ENCODE measurements around the gene PAK1IP1. TPM values are rescaled to one million over a fixed set of nuclear protein-coding genes. Genes with fewer than 3 reads are reported as not detected.
"Not testable (repeated sequence)": the region's sequence is repeated elsewhere in the genome, so short reads cannot be mapped to it uniquely, and the experiment has no call there.

PAK1IP1 gene
- total RNA-seq, 2 experiments from 2014 or later: 35.6 to 39.4 TPM

- Mint-ChIP-seq H3K4me3 (no peak overlapping the region), H3K9me3 (ENCODE audit: low read depth) (no peaks in the 10 kb centered on the region), H3K27me3 (no peaks in the 10 kb centered on the region), H3K36me3 (ENCODE audit: low read depth) (peaks cover 5% of the 10 kb centered on the region), H3K4me1 (peaks cover 12% of the 10 kb centered on the region), H3K27ac (no peak overlapping the region)
- ChIA-PET CTCF (interaction anchor here (0.7 to 1.2 kb wide), 2 partner anchors 22 to 34 kb away, joined by 3 to 5 read pairs; no protein-coding TSS in a partner anchor), POLR2A (no interaction called here)
- intact Hi-C loops (cut with DNase I, micrococcal nuclease): no loop called here
- ATAC-seq (no peak), DNase-seq (no peak)
These were observed 48.7 kb downstream of the PAK1IP1 start for GRCh38 chr6:10743515-10743914.

- H3K4me1 Mint-ChIP-seq: peaks cover 28% of the 10 kb centered on the region
- DNase-seq (no peak), ATAC-seq (no peak)
- no peak overlapping the region for H3K4me3 Mint-ChIP-seq
- no peaks in the 10 kb centered on the region for H3K27me3 Mint-ChIP-seq
- ChIA-PET CTCF (interaction anchor here (0.6 to 1.7 kb wide), 2 partner anchors 8 to 572 kb away, joined by 4 to 6 read pairs; no protein-coding TSS in a partner anchor), POLR2A (no interaction called here)
- H3K9me3 Mint-ChIP-seq (ENCODE audit: low read depth): no peaks in the 10 kb centered on the region
- intact Hi-C loops (cut with DNase I, micrococcal nuclease): no loop called here
- no peak overlapping the region for H3K27ac Mint-ChIP-seq
- H3K36me3 Mint-ChIP-seq (ENCODE audit: low read depth): peaks cover 15% of the 10 kb centered on the region
These were observed 50.3 kb downstream of the PAK1IP1 start for GRCh38 chr6:10745116-10745515.

GRCh38 chr6:10746915-10747250 is 52.1 kb downstream of the PAK1IP1 start:
- peak overlapping the region; percentile 95 for H3K27ac Mint-ChIP-seq
- ATAC-seq: no peak
- intact Hi-C loops (cut with DNase I, micrococcal nuclease): loop anchor here (1.0 to 2.0 kb wide), 9 partner anchors 24 to 790 kb away; partner anchors contain the start of genes C6orf52 (in 2 of the 2), MAK (in 2 of the 2), PAK1IP1 (in 2 of the 2) and TMEM14C (in 2 of the 2)
- H3K4me1 Mint-ChIP-seq: peaks cover 40% of the 10 kb centered on the region
- CTCF ChIA-PET: interaction anchor here (0.6 to 2.1 kb wide), 12 partner anchors 13 to 415 kb away, joined by 3 to 9 read pairs (median 4); no protein-coding TSS in a partner anchor
- peaks cover 19% of the 10 kb centered on the region for H3K36me3 Mint-ChIP-seq (ENCODE audit: low read depth)
- no peaks in the 10 kb centered on the region for H3K27me3 Mint-ChIP-seq
- H3K4me3 Mint-ChIP-seq: peak overlapping the region; percentile 95
- POLR2A ChIA-PET: interaction anchor here (0.5 to 3.0 kb wide), 3 partner anchors 25 to 52 kb away, joined by 4 to 19 read pairs (median 10); partner anchors contain the start of genes C6orf52, PAK1IP1 and TMEM14C
- H3K9me3 Mint-ChIP-seq (ENCODE audit: low read depth): no peaks in the 10 kb centered on the region
- no peak for DNase-seq

DNA sequence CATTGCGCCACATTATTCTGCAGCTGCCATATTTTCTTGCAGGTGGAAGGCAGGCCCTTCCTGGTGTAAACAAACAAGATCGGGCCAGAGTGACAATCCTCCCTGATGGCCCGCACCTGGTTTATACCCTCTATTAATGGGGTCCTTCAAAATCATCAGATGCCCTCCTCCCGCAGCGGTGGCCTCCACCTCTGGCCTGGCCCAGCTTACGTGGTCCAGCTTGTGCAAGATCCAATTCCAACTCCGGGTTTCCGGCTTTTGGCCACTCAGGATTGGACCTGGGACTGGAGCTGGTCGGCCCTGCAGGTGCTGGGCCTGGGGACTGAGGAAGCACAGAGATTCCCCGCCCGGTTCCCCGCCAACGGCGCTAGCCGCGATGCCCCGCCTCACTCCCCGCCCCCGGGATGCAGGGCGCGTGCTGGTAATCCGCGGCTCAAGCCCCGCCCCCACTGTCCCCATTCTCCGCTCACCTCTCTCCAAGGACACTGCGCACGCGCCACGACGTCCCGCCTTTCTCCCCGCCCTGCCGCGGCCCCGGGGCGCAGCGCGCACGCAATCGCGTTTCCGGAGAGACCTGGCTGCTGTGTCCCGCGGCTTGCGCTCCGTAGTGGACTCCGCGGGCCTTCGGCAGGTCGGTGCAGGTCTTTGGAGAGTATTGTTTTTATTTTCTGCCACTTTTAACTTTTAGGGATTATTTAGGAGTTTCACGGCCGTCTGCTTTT is 52.6 kb downstream of the PAK1IP1 start, which contains the start of gene TMEM14B:
Gene TMEM14B (plus strand): TSS at position 555 of the 722 bp plus-strand sequence. CDS start 1,441 bp downstream, outside the sequence.
- ATAC-seq (peak; percentile 98), DNase-seq (peak; percentile 100)
- Mint-ChIP-seq H3K27ac (peak within 1 kb of the TSS; percentile 95), H3K36me3 (ENCODE audit: low read depth) (peaks cover 19% of the 10 kb centered on the region), H3K4me1 (peaks cover 40% of the 10 kb centered on the region), H3K9me3 (ENCODE audit: low read depth) (no peaks in the 10 kb centered on the region), H3K4me3 (peak within 1 kb of the TSS; percentile 95), H3K27me3 (no peaks in the 10 kb centered on the region)
- CTCF ChIA-PET: interaction anchor here (0.6 to 2.1 kb wide), 11 partner anchors 12 to 415 kb away, joined by 3 to 9 read pairs (median 3); partner anchors contain the start of genes C6orf52, PAK1IP1 and TMEM14C
- intact Hi-C loops (cut with DNase I, micrococcal nuclease): loop anchor here (1.0 to 2.0 kb wide), 9 partner anchors 24 to 790 kb away; partner anchors contain the start of genes C6orf52 (in 2 of the 2), MAK (in 2 of the 2), PAK1IP1 (in 2 of the 2) and TMEM14C (in 2 of the 2)
- POLR2A ChIA-PET: interaction anchor here (0.5 to 3.0 kb wide), 4 partner anchors 25 to 53 kb away, joined by 4 to 19 read pairs (median 8); partner anchors contain the start of genes C6orf52, PAK1IP1 and TMEM14C

GRCh38 chr6:10749734-10750133 is 55.0 kb downstream of the PAK1IP1 start:
- Mint-ChIP-seq H3K4me3 (peak overlapping the region; percentile 95), H3K27ac (peak overlapping the region; percentile 95), H3K9me3 (ENCODE audit: low read depth) (no peaks in the 10 kb centered on the region), H3K27me3 (no peaks in the 10 kb centered on the region), H3K36me3 (ENCODE audit: low read depth) (peaks cover 33% of the 10 kb centered on the region), H3K4me1 (peaks cover 54% of the 10 kb centered on the region)
- intact Hi-C loops (cut with DNase I, micrococcal nuclease): no loop called here
- ATAC-seq: no peak
- no peak for DNase-seq
- POLR2A ChIA-PET: no interaction called here
- CTCF ChIA-PET: no interaction called here

- H3K4me3 Mint-ChIP-seq; ATAC-seq; CTCF ChIA-PET; H3K27ac Mint-ChIP-seq; H3K27me3 Mint-ChIP-seq; H3K9me3 Mint-ChIP-seq (ENCODE audit: low read depth); intact Hi-C loops (cut with DNase I, micrococcal nuclease); DNase-seq; POLR2A ChIA-PET: not testable (repeated sequence)
- Mint-ChIP-seq H3K36me3 (ENCODE audit: low read depth) (peaks cover 41% of the 10 kb centered on the region), H3K4me1 (peaks cover 61% of the 10 kb centered on the region)
These were observed 55.8 kb downstream of the PAK1IP1 start for GRCh38 chr6:10750568-10750967.

DNA sequence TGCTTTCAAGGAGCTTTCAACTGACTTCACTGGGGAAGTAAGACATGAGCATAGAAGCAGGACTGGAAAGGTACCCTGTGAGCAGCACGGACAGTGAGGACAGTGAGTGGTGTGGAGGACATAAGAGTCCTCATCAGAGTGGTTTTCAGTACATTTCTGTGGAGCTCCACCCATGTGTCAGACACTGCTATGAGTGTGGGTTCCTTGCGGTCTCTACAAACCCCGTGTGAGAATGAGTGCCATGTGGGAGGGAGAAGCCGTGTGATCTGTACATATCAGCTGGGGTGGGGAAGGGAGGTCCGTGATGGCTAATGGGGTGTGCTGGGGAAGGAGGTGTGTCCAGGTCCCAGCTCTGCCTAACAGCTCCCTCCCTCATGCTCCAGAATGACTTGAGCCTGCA is 57.0 kb downstream of the PAK1IP1 start:
- H3K4me3 Mint-ChIP-seq; DNase-seq; H3K27me3 Mint-ChIP-seq; intact Hi-C loops (cut with DNase I, micrococcal nuclease); POLR2A ChIA-PET; H3K27ac Mint-ChIP-seq; H3K9me3 Mint-ChIP-seq (ENCODE audit: low read depth); ATAC-seq; CTCF ChIA-PET: not testable (repeated sequence)
- H3K36me3 Mint-ChIP-seq (ENCODE audit: low read depth): peaks cover 51% of the 10 kb centered on the region
- H3K4me1 Mint-ChIP-seq: peaks cover 60% of the 10 kb centered on the region

DNA sequence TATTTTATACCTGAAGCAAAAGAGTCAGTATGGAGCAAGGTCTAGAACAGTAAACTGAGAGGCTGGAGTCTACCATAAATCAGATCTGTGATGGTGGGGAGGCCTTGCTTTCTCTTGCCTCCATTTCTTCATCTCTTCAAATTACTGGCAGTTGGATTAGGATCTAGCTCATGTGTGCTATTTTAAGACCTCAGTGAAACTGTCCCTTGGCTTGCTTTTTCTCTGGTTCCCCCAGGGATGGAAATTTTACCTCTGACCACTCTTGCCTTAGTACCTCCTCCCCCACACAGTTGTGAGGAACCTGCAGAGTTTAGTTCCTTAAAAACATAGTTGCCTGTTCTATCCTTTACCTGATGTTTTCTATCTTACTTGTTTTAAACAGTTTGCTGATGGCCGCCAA is 61.3 kb downstream of the PAK1IP1 start:
- Mint-ChIP-seq H3K36me3 (ENCODE audit: low read depth) (peaks cover 65% of the 10 kb centered on the region), H3K9me3 (ENCODE audit: low read depth) (no peaks in the 10 kb centered on the region), H3K27ac (no peak overlapping the region), H3K4me3 (no peak overlapping the region), H3K27me3 (no peaks in the 10 kb centered on the region), H3K4me1 (peaks cover 50% of the 10 kb centered on the region)
- no peak for DNase-seq
- intact Hi-C loops (cut with DNase I, micrococcal nuclease): no loop called here
- ATAC-seq: no peak
- ChIA-PET CTCF (interaction anchor here (1.3 kb wide), 1 partner anchor 15 kb away, joined by 4 read pairs; no protein-coding TSS in a partner anchor), POLR2A (no interaction called here)

Other genes with a start within 250 kb of the PAK1IP1 start
- 1 to 10 TPM; 1.6 to 2.2 TPM for gene GCNT2, start 173.6 kb upstream of the PAK1IP1 start, total RNA-seq
- gene C6orf52, start 356 bp upstream of the PAK1IP1 start, total RNA-seq: 1 to 10 TPM; 1.2 to 2.4 TPM
- 10 to 100 TPM; 67.6 to 81.7 TPM for gene TMEM14C, start 28.1 kb downstream of the PAK1IP1 start, total RNA-seq
- gene TMEM14B, start 52.8 kb downstream of the PAK1IP1 start, total RNA-seq: 10 to 100 TPM; 77.2 to 99.3 TPM
- gene MAK, start 143.6 kb downstream of the PAK1IP1 start, total RNA-seq: under 1 TPM; 0.42 to 0.43 TPM
- gene GCM2, start 187.1 kb downstream of the PAK1IP1 start, total RNA-seq: not detected
- gene SYCP2L, start 192.1 kb downstream of the PAK1IP1 start, total RNA-seq: under 1 TPM in 1 of 2 experiments, not detected in 1; 0.25 TPM

All from activated CD4-positive, alpha-beta T cell treated with anti-CD3 and anti-CD28 coated beads for 36 hours (primary cell).